ENCODE results near the gene LRP11.

- TF ChIP-seq EZH2 (IDR thresholded peaks at IDR 0.05) (no peak), CTCF (IDR thresholded peaks at IDR 0.05) (no peak)
Measured at GRCh38 chr6:149899486-149899885, 35.3 kb upstream of the LRP11 start.

All from neural progenitor cell (in vitro differentiated cells).